Ishikawa (cell line): Measurements from ENCODE around the gene LYL1.

Experiments used
- CREB1 ChIP-seq: IDR thresholded peaks from 2 replicates; pipeline ENCODE4 v1.6.1; 2012; ENCODE audit warnings: low read depth
- EGR1 ChIP-seq: IDR thresholded peaks from 2 replicates; pipeline ENCODE4 v1.6.1; 2012
- EP300 ChIP-seq: IDR thresholded peaks from 2 replicates; pipeline ENCODE4 v1.6.1; 2012; ENCODE audit warnings: borderline replicate concordance
- RAD21 ChIP-seq: IDR thresholded peaks from 2 replicates; pipeline ENCODE4 v1.6.1; 2012; ENCODE audit warnings: low read depth
- TAF1 ChIP-seq: IDR thresholded peaks from 2 replicates; pipeline ENCODE4 v1.6.1; 2012; ENCODE audit warnings: low read depth, mild to moderate bottlenecking
- TCF12 ChIP-seq: IDR thresholded peaks from 2 replicates; pipeline ENCODE4 v1.6.1; 2012; ENCODE audit warnings: low read depth
- TEAD4 ChIP-seq: IDR thresholded peaks from 2 replicates; pipeline ENCODE4 v1.6.1; 2012
- TF ChIP-seq, protein P1 (sequence below): IDR thresholded peaks from 2 replicates; pipeline ENCODE4 v1.6.1; 2012; ENCODE audit warnings: low read depth, mild to moderate bottlenecking

DNA sequence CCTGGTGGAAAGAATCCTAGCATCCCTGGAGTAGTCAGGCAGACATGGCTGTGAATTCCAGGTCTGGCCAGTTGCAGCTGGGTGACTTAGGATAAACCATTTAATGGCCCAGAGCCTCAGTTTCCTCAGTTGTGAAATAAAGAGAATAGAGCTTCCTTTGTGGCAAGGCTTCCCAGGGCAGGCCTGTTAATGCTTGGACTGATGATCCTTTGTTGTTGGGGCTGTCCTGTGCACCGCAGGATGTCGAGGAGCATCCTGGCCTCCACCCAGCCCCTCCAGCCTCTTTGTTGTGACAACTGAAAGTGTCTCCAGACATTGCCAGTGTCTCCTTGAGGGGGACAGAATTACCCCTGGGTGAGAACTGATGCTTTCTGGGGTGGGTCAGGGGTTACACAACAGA lies 16.3 kb downstream of the LYL1 start:
- no peak for TF ChIP-seq CREB1
- no peak for TF ChIP-seq RAD21
- no peak for TF ChIP-seq EP300
- TF ChIP-seq TAF1 = no peak
- TF ChIP-seq TEAD4 = no peak
- no peak for TF ChIP-seq TCF12
- no peak for TF ChIP-seq EGR1
- TF ChIP-seq, protein P1, sequence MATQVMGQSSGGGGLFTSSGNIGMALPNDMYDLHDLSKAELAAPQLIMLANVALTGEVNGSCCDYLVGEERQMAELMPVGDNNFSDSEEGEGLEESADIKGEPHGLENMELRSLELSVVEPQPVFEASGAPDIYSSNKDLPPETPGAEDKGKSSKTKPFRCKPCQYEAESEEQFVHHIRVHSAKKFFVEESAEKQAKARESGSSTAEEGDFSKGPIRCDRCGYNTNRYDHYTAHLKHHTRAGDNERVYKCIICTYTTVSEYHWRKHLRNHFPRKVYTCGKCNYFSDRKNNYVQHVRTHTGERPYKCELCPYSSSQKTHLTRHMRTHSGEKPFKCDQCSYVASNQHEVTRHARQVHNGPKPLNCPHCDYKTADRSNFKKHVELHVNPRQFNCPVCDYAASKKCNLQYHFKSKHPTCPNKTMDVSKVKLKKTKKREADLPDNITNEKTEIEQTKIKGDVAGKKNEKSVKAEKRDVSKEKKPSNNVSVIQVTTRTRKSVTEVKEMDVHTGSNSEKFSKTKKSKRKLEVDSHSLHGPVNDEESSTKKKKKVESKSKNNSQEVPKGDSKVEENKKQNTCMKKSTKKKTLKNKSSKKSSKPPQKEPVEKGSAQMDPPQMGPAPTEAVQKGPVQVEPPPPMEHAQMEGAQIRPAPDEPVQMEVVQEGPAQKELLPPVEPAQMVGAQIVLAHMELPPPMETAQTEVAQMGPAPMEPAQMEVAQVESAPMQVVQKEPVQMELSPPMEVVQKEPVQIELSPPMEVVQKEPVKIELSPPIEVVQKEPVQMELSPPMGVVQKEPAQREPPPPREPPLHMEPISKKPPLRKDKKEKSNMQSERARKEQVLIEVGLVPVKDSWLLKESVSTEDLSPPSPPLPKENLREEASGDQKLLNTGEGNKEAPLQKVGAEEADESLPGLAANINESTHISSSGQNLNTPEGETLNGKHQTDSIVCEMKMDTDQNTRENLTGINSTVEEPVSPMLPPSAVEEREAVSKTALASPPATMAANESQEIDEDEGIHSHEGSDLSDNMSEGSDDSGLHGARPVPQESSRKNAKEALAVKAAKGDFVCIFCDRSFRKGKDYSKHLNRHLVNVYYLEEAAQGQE = no peak
